GM18873 (cell line): ENCODE measurements around the gene ZMIZ1.

Source experiments
- ATAC-seq: cut with Tn5 transposase; IDR thresholded peaks from one replicate; pipeline ENCODE4 v1.9.1; 2021; ENCODE audit warnings: mild to moderate bottlenecking, moderate library complexity, moderate number of reproducible peaks; ENCODE audit not compliant: unreplicated experiment, low FRiP score

The ZMIZ1 gene

GRCh38 chr10:79065091-79065551, 3.6 kb upstream of the ZMIZ1 start:
- ATAC-seq: no peak

- no peak for ATAC-seq
These were observed 2.9 kb upstream of the ZMIZ1 start for GRCh38 chr10:79065853-79066252.

DNA sequence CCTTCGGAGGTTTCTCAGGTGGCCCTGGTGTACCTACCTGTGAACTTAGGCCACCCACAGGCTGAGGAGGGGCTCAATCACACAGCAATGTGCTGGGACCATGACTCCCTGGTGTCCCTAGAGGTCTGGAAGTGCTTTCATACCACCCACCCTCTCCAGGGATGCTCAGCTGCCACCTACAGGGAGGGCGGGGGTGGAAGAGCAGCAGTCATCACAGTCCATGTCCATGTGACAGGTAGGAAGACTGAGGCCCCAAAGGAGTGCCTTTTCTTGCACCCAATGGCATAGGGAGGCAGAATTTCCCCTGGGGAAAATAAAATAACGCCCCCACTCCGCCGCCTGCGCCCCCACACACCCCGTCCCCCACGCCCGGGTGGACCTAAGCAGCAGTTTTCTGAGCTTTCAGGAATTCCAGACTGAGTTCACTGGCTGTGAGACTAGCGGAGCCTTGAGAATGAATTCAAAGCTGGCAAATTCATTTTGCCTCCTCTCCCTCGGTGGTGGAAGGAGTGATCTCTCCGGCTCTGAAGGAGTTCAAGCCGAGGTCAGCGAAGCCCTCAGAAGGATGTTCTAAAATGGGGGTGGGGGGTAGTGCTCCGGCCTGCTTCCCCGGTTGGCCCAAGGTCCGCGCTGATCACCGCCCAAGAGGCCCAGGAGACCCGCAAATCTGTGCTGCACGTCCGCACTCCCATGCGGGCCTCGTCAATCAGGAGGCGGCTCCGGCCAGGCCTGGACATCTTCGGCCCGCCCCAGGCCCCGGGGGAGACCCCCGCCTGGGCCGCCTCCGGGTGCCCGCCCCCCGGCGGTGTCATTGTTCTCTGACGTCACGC, 2.1 kb upstream of the ZMIZ1 start:
- ATAC-seq: no peak

GRCh38 chr10:79067241-79068202, 1.2 kb upstream of the ZMIZ1 start:
- no peak for ATAC-seq

DNA sequence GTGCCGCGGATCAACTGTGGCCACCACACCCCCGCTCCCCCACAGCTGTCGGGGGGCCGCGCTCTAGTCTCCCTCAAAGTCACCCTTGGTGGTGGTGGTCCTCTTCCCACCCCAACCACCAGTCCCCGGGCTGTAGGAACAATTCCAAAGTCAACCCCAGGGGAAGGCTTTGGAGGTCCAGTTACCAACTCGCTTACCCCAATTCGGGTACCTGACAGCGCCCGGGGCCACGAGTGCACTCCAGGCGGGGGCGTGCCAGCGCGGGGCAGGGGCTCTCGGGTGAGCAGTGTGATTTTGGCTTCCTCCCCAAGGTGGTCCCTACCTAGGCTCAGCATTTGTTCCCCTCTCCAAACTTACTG, 584 bp upstream of the ZMIZ1 start:
- no peak for ATAC-seq

- ATAC-seq: peak; percentile 2
These were observed 737 bp downstream of the ZMIZ1 start for GRCh38 chr10:79069325-79070080.

DNA sequence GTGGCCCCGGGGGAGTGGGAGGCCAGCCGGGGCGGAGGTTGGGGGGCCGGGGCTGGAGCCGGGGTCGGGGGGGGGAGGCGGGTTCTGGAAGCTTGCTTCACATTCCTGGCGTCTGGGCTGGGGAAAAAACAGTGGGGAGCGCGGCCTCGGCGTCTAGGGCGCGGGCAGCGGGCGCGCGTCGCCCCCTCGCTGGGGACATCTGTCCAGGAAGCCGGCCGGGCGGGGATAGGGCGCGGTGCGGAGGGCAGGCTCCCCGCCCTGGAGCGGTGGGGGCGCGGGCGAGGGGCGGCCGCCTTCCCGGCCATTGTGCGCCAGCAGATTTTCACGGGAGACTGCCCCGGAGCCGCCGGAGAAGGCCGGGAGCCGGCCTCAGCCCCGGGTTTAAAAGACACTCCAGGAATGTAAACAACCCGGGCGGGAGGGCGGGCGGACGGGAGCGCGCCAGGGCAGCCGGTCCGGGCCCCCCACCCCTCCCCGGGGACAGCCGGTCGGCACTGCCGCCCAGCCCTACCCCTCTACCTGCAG, 1.4 kb downstream of the ZMIZ1 start:
- no peak for ATAC-seq

GRCh38 chr10:79070606-79071395, 2.0 kb downstream of the ZMIZ1 start:
- no peak for ATAC-seq

DNA sequence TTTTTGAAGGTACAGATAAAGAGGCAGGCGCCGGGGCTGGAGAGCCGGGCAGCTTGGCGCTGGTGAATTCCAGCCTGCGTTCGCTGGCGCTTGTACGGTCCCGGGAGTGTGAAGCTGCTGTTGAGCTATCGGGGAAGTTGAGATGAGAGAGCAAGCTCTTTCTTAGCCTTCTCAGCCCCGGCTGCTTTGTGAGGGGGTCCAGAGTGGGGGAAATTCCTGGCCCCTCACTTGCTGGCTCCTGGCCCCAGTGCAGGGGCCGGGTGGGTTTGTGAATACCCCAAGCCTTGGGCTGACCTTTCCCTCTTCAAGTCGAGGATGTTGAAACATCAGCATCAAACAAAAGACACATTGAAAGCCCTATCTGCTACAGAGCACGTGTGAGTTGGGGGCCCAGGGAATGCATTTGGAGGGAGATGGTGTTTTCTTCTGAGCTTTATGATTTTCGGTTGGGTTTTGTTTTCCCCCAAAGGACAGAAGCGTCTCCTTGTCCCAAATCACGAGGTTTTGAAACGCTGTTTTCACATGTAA, 2.7 kb downstream of the ZMIZ1 start:
- no peak for ATAC-seq

DNA sequence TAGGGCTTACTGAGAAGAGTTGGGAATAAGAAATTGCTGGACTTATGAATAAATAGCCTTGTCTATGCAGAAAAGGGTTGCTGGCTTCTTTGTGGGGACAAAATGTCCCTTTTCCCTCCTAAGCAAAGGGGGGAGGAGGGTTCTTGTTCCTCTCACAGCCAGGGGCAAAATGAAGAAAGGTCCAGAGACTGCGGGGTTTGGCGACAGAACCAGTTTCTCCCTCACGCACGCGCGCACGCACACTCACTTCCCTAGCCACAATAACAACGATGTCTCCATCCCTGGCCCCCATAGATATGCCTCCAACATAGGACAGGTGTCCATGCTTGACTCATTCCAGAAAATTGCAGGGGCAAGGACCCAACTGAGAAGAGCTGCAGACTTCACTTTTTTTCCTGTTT, 3.3 kb downstream of the ZMIZ1 start:
- no peak for ATAC-seq

DNA sequence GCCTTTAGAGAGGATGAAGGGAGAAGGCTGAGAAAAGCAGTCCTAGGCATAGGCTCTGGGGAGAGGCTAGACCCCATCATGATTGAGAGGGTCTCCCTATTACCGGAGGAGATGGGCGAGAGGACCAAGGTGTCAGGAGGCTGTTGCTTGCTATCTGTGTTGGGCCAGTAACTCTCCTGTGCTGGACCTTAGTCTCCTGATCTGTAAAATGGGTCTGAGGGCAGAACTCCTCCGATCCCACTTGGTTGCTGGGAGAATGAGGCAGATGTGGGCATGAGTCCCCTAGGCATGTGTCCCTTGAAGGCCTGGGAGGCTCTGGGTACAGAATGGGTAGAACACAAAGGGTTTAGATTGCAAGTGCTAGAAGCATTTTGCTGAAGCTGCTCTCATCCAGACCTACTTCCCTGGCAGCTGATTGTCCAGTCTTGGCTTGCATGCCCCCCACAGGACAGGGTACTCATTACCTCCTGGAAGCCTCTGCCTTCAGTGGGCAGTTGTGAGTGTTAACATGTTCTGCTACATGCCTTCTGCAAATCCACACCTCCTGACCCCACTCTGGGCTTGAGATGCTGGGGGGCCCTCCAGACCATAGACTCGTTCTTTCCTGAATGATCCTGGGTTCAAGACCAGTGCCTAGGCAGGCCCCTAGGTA, 4.4 kb downstream of the ZMIZ1 start:
- no peak for ATAC-seq

- no peak for ATAC-seq
These were observed 5.1 kb downstream of the ZMIZ1 start for GRCh38 chr10:79073784-79074432.

DNA sequence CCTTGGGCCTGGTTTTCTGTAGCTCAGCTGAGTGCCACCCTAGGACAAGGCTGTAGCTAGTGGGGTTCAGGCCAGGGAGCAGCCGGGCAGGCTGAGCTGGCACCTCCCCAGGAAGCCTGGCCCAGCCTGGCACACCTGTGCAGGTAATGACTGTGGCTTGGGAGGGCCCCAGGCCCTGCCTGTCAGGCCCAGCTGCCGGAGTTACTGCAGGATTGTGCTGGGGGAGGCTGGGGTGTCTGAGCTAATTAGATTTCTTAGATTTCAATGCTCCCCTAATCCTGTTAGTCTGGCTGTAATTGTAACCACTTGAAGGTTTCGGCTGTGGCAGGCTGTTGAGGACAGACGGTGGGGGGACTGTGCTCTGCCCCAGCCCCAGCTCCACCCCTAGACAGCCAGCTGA, 6.0 kb downstream of the ZMIZ1 start:
- ATAC-seq: no peak

GRCh38 chr10:79075418-79075817, 6.7 kb downstream of the ZMIZ1 start:
- no peak for ATAC-seq

GRCh38 chr10:79077488-79078173, 8.9 kb downstream of the ZMIZ1 start:
- ATAC-seq: no peak

DNA sequence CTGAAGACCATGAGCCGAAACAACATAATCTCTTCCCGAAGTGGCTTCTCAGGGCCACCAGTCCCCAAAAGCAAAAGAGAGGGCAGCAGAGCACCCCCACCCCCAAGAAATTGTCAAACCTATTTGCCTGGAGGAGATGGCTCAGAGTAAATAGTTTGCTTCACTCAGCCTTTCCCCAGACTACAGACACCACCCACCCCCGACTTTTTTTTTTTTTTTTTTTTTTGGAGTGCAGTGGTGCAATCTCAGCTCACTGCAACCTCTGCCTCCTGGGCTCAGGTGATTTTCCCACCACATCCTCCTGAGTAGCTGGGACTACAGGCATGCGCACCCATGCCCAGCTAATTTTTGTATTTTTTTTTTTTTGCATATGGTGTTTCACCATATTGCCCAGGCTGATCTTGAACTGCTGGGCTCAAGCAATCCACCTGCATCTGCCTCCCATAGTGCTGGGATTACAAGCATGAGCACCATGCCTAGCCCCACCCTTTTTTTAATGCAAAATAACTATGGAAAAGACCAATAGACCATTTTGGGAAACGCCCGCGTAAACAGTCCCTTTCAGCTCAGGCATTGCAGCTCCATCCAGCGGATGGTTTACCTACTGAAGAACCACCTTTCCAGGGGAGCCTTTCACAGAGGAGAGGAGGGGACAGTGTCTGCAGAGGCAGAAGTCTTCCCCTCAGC, 9.7 kb downstream of the ZMIZ1 start:
- ATAC-seq: no peak

- no peak for ATAC-seq
These were observed 10.3 kb downstream of the ZMIZ1 start for GRCh38 chr10:79079054-79079397.
